GM18526 (cell line): ENCODE data around the gene ZNF846.

Source experiments
- POLR2A ChIP-seq: IDR thresholded peaks from 3 replicates; pipeline ENCODE4 v1.6.1; 2011; ENCODE audit not compliant: insufficient read length; ENCODE audit errors: extremely low read depth

The ZNF846 gene

GRCh38 chr19:9705836-9706235 lies 62.7 kb downstream of the ZNF846 start:
- no peak for TF ChIP-seq POLR2A

- no peak for TF ChIP-seq POLR2A
Observed at GRCh38 chr19:9702186-9702585, 66.4 kb downstream of the ZNF846 start.
